A673 (cell line): ENCODE data around the gene GFY. TPM values are rescaled to one million over a fixed set of nuclear protein-coding genes. Genes with fewer than 3 reads are reported as not detected.

Source experiments
- BruUV-seq: library from RNA; stranded (reverse); fragments of 400-500 nt; replicated peaks from 2 replicates; lab custom pipeline; 2021; lab: Mats Ljungman, UMichigan
- CTCF ChIA-PET: fragments of 300-600 bp; sonication (Branson Sonifier 250); formaldehyde crosslinking; loops from one replicate; lab custom pipeline; 2022; ENCODE audit warnings: antibody characterized with exemption; lab: Charles Lee
- POLR2A ChIA-PET: fragments of 300-600 bp; sonication (Branson Sonifier 250); formaldehyde crosslinking; loops from one replicate; lab custom pipeline; 2022; ENCODE audit warnings: antibody characterized with exemption; ENCODE audit not compliant: low non-redundant PET; lab: Charles Lee
- DNase-seq: peaks from one replicate; pipeline ENCODE4 v3.0.0-alpha.2; 2015; ENCODE audit warnings: low spot score
- H3K27ac ChIP-seq: fragments of 200-600 bp; sonication (generic); 2 replicates; pipeline ENCODE4 v1.5.1; 2016; ENCODE audit warnings: mixed run types, low read depth, mild to moderate bottlenecking, mixed read lengths, antibody characterized with exemption, low read length; ENCODE audit not compliant: poor library complexity, severe bottlenecking
- H3K27me3 ChIP-seq: fragments of 200-600 bp; sonication (generic); replicated peaks from 2 replicates; pipeline ENCODE4 v1.6.1; 2017; ENCODE audit warnings: mixed run types, low read depth, mild to moderate bottlenecking, mixed read lengths, antibody characterized with exemption, low read length; ENCODE audit not compliant: insufficient read depth, poor library complexity
- H3K36me3 ChIP-seq: fragments of 200-600 bp; sonication (generic); 2 replicates; pipeline ENCODE4 v1.6.1; 2016; ENCODE audit warnings: mixed run types, mild to moderate bottlenecking, mixed read lengths, antibody characterized with exemption, low read length; ENCODE audit not compliant: insufficient read depth, poor library complexity, severe bottlenecking
- H3K4me1 ChIP-seq: fragments of 200-600 bp; sonication (generic); 2 replicates; pipeline ENCODE4 v1.6.1; 2017; ENCODE audit warnings: mixed run types, mild to moderate bottlenecking, mixed read lengths, antibody characterized with exemption, low read length; ENCODE audit not compliant: insufficient read depth, poor library complexity, severe bottlenecking
- H3K4me3 ChIP-seq: fragments of 200-600 bp; sonication (generic); 2 replicates; pipeline ENCODE4 v1.5.1; 2016; ENCODE audit warnings: low read depth, mixed run types, mild to moderate bottlenecking, mixed read lengths, low read length; ENCODE audit not compliant: poor library complexity, severe bottlenecking
- H3K9me3 ChIP-seq: fragments of 200-600 bp; sonication (generic); 2 replicates; pipeline ENCODE4 v1.6.1; 2016; ENCODE audit warnings: mixed run types, low read depth, mild to moderate bottlenecking, mixed read lengths, antibody characterized with exemption, low read length; ENCODE audit not compliant: poor library complexity, severe bottlenecking
- CTCF ChIP-seq: fragments of 300-800, 200-600 bp; sonication (generic); conservative IDR thresholded peaks from 2 replicates; pipeline ENCODE4 v1.5.1; 2017; ENCODE audit warnings: low read depth, mild to moderate bottlenecking, antibody characterized with exemption, low read length, moderate library complexity, mixed read lengths
- EZH2 ChIP-seq: fragments of 200-600 bp; sonication (generic); IDR thresholded peaks from 2 replicates; pipeline ENCODE4 v1.6.1; 2017; ENCODE audit warnings: borderline replicate concordance, low read depth, mild to moderate bottlenecking, mixed read lengths, antibody characterized with exemption, low read length; ENCODE audit not compliant: poor library complexity, severe bottlenecking
- intact Hi-C: fragments of 100-400 bp; cut with micrococcal nuclease; formaldehyde crosslinking; loops from one replicate; pipeline ENCODE4 v1.10.0; 2022; ENCODE audit not compliant: unreplicated experiment
- total RNA-seq: library from RNA; stranded (reverse); gene quantifications from 2 replicates; pipeline ENCODE4 v1.2.3, GENCODE V29; 2021

GFY gene
- total RNA-seq, 1 experiment from 2014 or later, result not detected

- Histone ChIP-seq H3K4me3 (no peak overlapping the region), H3K9me3 (no peaks in the 10 kb centered on the region), H3K4me1 (peaks cover 1% of the 10 kb centered on the region), H3K27ac (no peak overlapping the region), H3K27me3 (peaks cover 36% of the 10 kb centered on the region), H3K36me3 (no peaks in the 10 kb centered on the region)
- BruUV-seq, result no TSS peak
- TF ChIP-seq EZH2 (no peak), CTCF (no peak)
- CTCF ChIA-PET, result no interaction called here
- POLR2A ChIA-PET, result no interaction called here
- no peak for DNase-seq
- intact Hi-C loops, result no loop called here
Measured at GRCh38 chr19:49436381-49437017, 11.3 kb downstream of the GFY start.

GRCh38 chr19:49437231-49437630 lies 12.0 kb downstream of the GFY start:
- H3K27me3 ChIP-seq, result peaks cover 36% of the 10 kb centered on the region
- H3K4me1 ChIP-seq, result peaks cover 9% of the 10 kb centered on the region
- intact Hi-C loops, result no loop called here
- no peaks in the 10 kb centered on the region for H3K36me3 ChIP-seq
- TF ChIP-seq CTCF (no peak), EZH2 (no peak)
- ChIA-PET CTCF (no interaction called here), POLR2A (no interaction called here)
- no peak overlapping the region for H3K27ac ChIP-seq
- no TSS peak for BruUV-seq
- no peak for DNase-seq
- no peaks in the 10 kb centered on the region for H3K9me3 ChIP-seq
- no peak overlapping the region for H3K4me3 ChIP-seq

GRCh38 chr19:49438261-49438660 lies 13.1 kb downstream of the GFY start:
- intact Hi-C loops, result no loop called here
- H3K4me1 ChIP-seq, result peaks cover 12% of the 10 kb centered on the region
- H3K9me3 ChIP-seq, result no peaks in the 10 kb centered on the region
- CTCF ChIA-PET, result no interaction called here
- no peak for DNase-seq
- H3K36me3 ChIP-seq, result no peaks in the 10 kb centered on the region
- no TSS peak for BruUV-seq
- H3K27me3 ChIP-seq, result peaks cover 36% of the 10 kb centered on the region
- POLR2A ChIA-PET, result no interaction called here
- no peak overlapping the region for H3K27ac ChIP-seq
- no peak overlapping the region for H3K4me3 ChIP-seq
- TF ChIP-seq CTCF (no peak), EZH2 (no peak)
